LoVo (cell line): ENCODE results near the gene GPR107.

ENCODE experiments used
- DNase-seq: peaks from one replicate; pipeline ENCODE4 v3.0.0-alpha.2; 2016; ENCODE audit warnings: low spot score

GPR107 gene

DNA sequence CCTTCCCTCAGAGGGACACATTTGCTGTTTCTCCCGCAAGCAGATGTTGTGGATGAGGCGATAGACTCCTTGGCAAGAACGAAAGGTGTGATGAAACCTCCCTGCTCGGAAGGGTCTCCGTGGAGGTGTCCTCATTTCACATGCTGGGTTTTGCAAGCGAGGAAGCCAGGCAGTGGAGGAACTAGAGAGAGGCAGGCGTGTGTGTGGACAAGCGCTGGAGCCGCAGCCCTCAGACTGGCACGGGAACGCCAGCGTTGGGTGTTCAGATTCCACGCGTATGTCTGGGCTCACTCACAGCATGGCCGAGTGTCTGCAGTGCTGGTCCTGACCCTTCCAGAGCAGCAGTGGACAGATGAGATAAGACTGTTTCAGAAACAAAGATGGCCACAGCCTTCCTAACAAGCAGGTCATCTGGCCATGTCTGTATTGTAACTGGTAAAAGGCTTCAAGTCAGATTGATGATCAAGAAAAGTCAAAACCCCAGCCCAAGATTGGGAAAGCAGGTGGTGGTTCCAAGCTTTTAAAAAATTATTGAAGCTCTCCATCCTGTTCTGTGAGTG, 83.5 kb downstream of the GPR107 start:
- no peak for DNase-seq

DNA sequence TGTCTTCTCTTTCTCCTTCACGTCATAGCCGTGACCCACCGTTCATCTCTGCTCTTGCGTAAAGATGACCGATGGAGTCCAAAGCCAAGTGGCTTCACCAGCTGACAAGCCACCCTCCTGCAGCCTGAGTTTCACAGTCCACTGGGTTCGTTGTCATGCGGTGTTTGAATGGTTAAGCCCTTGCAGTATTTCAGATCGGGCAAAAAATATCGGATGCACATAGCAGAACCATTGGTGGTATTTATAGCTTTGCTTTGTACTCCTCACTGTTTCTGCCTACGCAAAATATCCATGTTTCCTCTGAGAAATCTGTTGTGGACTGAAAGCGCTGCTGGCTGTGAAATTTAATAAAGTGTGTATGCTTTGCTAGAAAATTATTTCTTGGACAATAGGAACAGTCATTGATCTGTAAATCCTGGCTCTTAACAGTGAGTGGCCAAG, 84.0 kb downstream of the GPR107 start:
- no peak for DNase-seq

DNA sequence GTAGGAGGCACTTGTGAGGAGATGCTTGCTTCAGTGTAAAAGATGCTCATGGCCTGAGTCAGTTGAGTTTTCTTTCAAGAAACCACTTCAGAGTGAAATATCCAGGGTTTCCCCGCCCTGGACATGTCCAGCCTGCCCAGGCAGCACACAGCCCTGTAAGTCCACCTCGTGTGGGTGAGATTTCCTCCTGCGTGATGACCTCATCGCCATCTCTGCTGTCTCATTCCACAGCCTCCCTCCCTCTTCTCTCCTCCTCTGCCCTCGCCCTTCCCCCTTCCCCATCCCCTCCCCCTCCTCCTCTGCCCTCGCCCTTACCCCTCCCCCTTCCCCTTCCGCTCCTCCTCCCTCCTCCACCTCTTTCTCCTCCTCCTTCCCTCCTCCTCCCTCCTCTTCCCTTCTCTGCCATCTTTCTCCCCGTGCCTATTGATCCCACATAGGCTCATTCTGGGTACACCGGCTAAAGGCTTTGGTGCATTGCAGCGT, 84.5 kb downstream of the GPR107 start:
- peak; percentile 7 for DNase-seq

DNA sequence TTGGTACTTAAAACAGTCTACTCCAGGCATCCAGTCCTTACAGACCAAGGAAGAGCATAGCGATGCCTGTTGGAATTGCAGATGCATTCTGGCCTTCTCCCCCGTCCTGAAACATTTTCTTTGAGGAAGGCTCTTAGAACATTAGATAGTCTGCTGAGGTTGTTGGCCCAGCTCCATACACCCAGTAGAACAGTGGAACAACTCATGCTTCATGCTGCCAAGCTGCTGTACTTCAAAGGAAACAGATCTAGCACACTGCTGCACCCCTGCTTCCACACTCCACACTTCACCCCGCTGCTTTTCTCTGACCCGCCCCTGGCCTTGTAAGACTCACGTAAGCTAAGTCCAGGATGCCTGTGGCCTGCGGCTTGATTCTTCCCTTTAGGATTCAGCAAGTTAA, 85.1 kb downstream of the GPR107 start:
- DNase-seq = no peak

DNA sequence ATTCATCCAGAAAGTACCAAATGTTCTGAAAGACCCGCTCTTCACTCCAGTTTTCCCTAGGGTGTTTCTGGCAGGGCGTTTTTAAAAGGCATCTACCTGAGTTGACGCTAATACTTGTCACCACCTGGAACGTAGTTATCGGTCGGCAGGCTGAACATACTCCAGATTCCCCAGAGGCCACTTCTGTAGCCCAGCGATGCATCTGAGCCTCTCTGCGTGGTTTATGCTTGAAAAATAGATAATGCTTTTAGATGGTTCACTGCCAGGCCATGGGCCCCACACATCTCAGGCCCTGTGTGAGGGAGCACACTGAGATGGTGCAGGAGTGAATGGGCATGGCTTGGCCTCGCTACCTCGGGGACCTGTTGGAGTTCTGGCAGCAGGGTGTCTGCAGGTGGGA, 85.5 kb downstream of the GPR107 start:
- no peak for DNase-seq

DNA sequence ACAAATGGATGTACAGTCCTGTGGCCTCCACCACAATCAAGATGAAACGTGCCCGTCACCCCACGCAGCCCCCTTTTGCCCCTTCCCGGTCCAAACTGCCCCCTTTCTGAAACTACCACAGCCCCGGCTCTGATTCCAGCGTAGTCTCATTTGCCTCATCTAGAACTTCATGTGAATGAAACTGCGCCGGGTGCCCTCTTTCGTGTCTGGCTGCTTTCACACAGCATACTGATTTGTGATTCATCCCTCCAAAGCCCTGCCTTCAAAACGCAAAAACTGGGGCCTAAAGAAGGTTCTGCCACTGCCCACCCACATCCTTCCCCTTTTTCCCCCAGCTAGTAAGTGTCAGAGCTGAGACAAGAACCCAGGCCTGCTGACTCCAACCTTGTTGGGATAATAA, 87.0 kb downstream of the GPR107 start:
- no peak for DNase-seq

DNA sequence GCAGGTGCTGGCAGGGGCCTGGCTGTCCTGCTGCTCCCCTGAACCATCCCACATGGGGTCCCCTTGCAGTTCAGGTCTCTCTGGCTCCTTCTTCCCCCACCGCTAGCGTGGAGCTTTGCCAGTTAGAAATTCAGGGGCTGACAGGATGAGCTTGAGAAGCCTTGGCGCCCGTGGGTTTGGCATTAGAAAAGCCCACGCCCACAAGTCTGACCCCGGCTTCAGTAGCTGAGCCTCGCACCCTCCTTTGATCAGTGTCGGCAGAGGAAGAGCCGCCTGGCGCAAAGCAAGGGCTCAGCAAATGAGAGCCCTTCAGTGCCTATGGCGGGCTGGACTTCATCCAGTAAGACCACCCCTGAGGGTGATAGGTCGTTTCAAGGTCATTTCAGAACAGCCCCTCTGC, 88.3 kb downstream of the GPR107 start:
- no peak for DNase-seq

DNA sequence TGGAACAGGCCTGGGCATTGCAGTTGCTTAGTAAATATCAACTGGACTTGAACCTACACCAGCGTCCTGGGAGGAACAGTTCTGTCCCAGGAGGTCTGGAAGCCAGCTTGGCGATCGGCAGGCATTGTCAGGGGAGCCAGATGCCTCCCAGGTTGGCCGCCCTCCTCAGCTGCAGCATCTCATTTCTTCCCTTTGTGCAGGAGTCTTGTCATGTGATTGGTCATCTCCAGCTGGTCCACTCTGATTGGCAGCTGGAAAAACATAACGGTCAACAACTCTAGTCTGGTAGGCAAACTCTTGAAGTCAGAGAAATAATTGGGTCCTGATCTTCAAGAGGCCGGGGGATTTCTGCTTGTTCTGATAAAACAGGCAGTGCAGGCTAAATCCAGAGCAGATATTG, 88.9 kb downstream of the GPR107 start:
- DNase-seq = no peak

DNA sequence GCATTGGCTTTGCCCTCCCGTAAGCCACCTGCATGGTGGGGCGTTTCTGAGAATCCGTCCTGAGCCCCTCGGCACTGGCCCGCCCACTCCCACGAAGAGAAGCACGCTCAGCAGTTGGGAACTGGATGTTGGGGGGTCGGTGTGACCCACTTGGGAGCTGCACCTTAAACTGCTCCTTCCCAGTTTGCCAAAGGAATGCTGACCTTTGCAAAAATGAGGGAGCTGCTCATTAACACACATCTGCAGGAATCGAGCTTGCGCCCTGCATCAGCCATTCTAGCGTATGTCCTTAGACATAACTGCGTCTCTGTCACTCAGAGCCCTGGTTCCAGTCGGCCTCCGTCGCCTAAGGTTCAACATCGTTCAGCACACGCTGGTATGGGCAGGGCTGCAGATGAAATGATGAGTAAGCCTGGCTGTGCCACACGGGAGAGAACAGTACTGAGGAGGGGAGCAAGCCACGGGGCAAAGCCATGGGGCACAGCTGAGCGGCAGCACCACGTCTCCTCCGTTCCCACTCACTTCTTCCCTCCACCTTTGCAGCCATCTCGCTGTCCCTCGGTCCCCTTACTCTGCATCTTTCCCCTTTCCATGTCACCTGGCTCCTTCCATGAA, 89.7 kb downstream of the GPR107 start:
- no peak for DNase-seq

DNA sequence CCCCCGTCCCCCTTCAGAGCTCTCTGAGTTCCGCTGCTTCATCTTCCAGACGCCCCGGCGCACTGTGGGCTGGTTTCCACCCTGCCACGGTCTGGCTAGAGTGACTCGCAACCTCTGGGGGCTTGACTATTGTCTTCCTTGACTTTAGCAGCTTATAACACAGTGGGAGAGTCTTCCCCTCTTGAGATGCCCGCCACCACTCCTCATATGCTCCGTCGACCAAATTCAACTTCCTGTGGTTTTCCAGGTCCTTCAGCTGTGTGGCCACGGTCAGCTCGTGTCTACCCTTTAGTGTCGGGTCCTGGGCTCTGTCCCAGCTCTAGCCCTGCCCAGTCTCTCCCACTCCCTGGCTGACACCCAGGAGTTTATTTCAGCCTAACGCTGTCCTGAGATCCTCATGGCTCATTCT, 90.3 kb downstream of the GPR107 start:
- no peak for DNase-seq

DNA sequence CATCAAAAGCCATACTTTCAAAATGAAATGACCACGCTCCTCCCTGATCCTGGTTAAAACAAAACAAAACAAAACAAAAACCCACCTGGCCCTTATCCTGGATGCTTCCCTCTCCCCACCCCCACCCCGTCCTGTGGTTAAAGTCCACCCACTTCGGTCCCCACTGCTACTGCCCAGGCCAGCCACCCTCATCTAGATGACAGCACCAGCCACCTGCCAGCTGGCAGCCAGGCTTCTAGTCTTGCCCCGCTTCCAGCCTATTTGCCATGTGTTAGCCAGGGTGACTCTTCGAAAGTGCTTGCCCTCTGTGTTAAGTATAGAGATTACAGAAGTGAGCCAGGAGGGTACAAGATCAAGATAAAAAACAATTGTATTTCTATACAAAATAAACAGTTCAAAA, 91.0 kb downstream of the GPR107 start:
- DNase-seq = no peak

DNA sequence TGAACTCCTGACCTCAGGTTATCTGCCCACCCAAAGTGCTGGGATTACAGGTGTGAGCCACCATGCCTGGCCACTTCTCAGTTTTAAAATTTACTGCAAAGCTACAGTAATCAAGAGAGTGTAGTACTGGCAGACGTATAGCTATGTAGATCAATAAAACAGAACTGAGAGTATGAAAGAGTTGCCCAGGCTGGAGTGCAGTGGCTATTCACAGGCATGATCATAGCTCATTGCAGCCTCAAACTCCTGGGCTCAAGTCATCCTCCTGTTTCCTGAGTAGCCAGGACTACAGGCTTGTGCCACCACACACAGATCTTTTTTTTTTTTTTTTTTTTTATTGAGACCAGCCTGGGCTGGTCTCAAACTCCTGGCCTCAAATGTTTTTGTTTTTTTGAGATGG, 92.0 kb downstream of the GPR107 start:
- no peak for DNase-seq

DNA sequence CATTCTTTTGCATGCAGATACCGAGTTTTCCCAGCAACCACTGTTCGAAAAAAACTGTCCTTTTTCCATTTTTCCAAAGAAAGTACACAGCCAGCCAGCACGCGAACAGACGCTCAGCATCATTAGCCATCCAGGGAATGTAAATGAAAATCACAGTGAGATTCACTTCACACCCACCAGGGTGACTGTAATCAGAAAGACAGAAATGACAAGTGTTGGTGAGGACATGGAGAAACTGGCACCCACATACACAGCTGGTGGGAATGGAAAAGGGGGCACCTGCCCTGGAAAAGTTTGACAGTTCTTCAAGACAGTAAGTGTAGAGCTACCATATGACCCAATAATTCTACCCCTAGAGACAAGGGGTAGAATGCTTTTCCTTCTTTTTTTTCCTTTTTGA, 93.5 kb downstream of the GPR107 start:
- no peak for DNase-seq

DNA sequence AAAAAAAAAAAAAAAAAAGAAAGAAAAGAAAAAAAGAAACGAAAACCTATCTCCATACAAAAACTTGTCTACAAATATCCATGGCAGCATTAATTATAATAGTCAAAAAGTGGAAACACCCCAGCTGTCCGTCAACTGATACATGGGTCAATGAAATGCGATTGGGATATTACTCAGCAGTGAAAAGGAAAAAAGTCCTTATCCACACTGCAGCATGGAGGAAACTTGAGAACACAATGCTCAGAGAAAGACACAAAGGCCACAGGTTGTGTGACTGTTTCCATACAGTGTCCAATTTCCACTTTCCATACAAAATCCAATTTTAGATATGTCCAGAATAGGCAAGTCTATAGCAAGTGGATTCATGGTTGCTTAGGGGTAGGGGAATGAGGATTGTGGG, 94.2 kb downstream of the GPR107 start:
- no peak for DNase-seq

DNA sequence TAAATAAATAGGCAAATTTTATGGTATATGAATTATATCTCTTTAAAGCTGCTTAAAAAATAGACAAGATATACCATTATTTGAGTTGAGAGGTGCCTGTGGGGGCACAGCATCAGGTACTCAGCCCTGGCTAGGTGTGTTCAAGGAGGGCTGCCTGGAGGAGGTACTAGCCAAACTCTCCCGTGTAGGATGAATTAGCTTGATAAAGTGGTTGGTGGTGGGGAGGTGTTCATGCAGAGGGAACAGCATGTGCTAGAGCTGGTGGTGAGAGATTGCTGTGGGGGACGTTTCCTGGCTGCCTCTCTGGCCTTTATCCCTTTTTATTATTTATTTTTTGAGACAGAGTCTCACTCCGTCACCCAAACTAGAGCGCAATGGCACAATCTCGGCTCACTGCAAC, 95.3 kb downstream of the GPR107 start:
- DNase-seq = no peak

DNA sequence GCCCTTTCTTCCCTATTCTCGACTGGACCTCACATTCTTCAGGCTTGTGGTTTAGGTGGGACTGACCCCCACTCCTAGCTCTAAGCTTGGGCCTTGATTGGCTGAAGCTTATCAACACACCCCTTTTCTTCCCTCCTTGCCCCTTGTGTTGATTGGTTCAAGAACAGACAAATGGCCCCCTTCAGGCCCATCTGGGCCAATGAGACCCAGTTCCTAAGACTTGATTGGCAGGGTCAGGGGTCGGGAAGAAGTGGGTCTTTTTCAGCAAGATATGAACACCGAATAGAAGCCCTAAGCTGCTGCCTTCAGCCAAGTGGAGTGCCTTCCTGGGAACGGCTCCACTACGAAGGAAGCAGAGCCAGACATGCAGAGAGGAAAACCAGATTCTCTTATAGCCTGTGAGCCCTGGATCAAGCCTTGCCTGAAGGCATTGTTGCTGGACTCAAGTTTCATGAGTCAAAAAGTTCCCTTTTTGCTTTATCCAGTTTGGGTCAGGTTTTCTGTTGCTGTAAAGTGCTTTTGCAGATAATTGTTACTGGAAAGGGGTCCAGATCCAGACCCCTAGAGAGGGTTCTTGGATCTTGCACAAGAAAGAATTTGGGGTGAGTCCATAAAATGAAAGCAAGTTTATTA, 96.1 kb downstream of the GPR107 start:
- no peak for DNase-seq

DNA sequence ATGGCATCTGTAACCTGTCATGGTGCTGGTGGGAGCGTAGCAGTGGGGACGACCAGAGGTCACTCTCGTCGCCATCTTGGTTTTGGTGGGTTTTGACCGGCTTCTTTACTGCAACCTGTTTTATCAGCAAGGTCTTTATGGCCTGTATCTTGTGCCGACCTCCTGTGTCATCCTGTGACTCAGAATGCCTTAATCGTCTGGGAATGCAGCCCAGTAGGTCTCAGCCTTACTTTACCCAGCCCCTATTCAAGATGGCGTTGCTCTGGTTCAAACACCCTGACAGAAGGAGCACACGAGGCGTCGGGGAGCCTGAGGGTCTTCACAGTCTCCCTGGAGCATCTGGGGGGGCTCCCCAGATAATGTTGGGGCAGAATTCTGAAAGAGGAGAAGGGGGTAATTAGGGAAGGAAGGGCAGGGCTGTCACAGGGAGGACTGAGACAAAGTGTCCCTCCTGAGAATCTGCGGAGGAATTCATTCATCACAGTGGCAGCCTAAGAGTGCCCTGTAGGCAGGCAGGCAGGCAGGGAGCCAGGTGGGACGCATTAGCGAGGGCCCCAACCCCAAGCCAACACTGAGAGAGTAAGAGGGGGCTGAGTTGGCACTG, 97.2 kb downstream of the GPR107 start:
- peak; percentile 37 for DNase-seq

DNA sequence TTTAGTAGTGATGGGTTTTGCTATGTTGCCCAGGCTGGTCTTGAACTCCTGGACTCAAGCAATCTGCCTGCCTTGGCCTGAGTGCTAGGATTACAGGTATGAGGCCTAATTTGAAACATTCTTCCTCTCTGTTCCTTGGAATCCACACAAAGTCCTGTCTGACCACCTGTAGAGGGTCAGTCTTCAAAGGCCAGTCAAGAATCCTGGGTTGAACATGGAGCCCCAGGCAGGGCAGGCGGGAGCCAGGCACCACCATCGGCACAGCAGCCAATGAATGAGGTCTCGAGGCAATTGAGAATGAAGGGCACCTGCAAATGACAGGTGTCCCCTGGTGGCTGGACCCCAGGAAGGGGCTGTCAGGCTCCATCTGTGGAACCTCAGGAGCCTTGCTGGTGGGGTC, 101.1 kb downstream of the GPR107 start:
- DNase-seq = no peak

DNA sequence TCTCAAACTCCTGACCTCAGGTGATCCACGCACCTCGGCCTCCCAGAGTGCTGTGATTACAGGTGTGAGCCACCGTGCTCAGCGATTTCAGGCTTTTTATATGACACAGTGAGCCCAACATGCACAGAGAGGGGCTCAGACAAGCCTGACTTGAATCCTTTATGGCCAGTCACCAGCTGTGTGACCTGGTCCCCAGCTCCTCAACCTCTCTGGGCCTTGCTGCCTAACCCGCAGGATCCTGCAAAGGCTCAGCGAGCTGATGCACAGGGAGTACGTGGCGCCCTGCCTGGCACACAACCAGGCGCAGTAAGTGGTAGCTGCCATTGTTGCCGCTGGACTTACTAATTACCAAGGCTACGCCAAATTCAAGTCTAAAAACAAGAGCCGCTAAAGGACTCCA, 101.9 kb downstream of the GPR107 start:
- DNase-seq = no peak

DNA sequence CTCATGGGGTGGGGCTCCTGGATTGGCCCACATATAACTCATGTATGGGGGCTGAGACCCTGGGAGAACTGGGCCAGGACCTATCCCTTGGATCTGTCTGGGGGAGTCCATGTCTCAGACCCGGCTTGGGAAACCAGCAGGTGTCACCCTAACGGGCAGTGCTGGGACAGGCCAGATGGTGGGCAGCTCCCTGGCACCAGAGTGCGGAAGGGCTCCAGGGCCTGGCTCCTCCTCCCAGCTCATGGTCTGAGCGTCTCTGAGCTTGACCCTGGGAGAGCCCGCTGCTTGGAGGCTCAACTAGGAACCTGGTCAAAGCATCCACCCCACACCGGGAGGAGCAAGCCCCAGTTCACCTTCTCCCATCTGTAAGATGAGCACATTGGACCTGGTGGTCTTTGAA, 103.0 kb downstream of the GPR107 start:
- DNase-seq = no peak

DNA sequence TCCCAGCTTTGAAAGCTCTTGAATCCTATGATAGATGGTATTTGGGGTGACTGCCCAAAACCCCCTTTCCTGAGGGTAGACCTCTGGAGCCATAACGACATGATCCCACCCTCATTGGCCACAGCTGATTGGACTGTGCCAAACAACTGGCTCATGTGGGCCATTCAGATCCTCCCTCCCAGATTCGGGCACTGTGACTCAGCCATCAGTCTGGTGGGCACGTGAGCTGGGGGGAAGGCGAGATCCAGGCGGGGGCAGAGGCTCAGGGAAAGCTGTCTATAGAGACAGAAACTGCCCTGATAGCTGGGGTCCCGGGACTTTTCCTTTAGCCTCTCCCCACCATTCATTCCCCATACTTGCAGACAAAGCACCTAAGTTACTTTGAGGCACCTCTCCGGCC, 103.4 kb downstream of the GPR107 start:
- no peak for DNase-seq

DNA sequence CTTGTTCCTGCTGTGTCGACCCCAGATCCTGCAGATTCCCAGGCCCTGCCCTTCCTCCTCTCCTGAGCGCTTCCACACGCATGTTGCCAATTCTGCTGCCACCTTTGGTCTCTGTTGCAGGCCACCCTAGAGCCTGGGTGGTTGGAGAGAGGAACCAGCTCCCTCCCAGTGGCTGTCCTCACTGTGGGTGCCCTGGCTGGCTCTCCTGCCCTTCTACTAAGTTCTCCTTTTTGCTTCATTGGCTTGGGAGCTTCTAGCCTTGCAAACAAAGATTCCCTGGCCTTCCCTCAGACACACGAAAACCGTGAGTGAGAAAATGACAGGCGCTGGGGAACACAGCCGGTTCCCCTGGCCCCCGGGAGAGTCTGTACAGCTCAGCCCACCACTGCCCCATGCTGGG, 104.3 kb downstream of the GPR107 start:
- no peak for DNase-seq

DNA sequence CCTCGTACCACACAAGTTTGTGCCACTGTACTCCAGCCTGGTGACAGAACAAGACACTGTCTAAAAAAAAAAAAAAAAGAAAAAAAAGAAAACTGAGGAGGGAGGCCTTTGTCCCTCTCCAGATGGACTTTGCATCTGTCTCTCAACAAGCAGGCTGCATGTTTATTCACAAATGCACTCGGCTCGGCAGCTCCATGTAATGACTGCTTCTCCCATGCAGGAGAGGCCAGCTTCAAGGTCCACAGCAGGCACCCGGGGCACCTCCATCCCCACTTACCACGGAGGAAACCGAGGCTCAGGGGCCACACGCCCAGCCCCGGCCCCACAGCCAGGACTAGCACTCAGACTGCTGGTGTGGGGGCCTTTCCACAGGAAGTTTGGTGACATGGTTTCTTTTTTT, 105.4 kb downstream of the GPR107 start:
- DNase-seq = no peak
